ENCODE measurements around the gene CNKSR3. TPM values are rescaled to one million over a fixed set of nuclear protein-coding genes. Genes with fewer than 3 reads are reported as not detected.

Gene CNKSR3
- total RNA-seq, 1 donor from 2014 or later, result 12.1 TPM

- no peaks in the 10 kb centered on the region for H3K36me3 ChIP-seq (ENCODE audit: control insufficient read depth, insufficient read depth, low read length)
- no peak for TF ChIP-seq CTCF (IDR thresholded peaks at IDR 0.05; ENCODE audit: insufficient read depth, low read length, poor library complexity, severe bottlenecking)
- no peak for DNase-seq (ENCODE audit: low read depth)
- no peaks in the 10 kb centered on the region for H3K27me3 ChIP-seq (ENCODE audit: control insufficient read depth, insufficient read depth, low read length)
- no peak overlapping the region for H3K4me3 ChIP-seq (ENCODE audit: low read depth, low read length)
Observed at GRCh38 chr6:154427446-154427845, 83.0 kb downstream of the CNKSR3 start.

GRCh38 chr6:154426997-154427396 lies 83.5 kb downstream of the CNKSR3 start:
- H3K4me3 ChIP-seq (ENCODE audit: low read depth, low read length), result no peak overlapping the region
- no peak for TF ChIP-seq CTCF (IDR thresholded peaks at IDR 0.05; ENCODE audit: insufficient read depth, low read length, poor library complexity, severe bottlenecking)
- no peaks in the 10 kb centered on the region for H3K36me3 ChIP-seq (ENCODE audit: control insufficient read depth, insufficient read depth, low read length)
- no peaks in the 10 kb centered on the region for H3K27me3 ChIP-seq (ENCODE audit: control insufficient read depth, insufficient read depth, low read length)
- DNase-seq (ENCODE audit: low read depth), result no peak

- Histone ChIP-seq H3K36me3 (ENCODE audit: control insufficient read depth, insufficient read depth, low read length) (no peaks in the 10 kb centered on the region), H3K4me3 (ENCODE audit: low read depth, low read length) (no peak overlapping the region), H3K27me3 (ENCODE audit: control insufficient read depth, insufficient read depth, low read length) (no peaks in the 10 kb centered on the region)
- no peak for DNase-seq (ENCODE audit: low read depth)
- no peak for TF ChIP-seq CTCF (IDR thresholded peaks at IDR 0.05; ENCODE audit: insufficient read depth, low read length, poor library complexity, severe bottlenecking)
Observed at GRCh38 chr6:154425034-154425433, 85.5 kb downstream of the CNKSR3 start.

- Histone ChIP-seq H3K36me3 (ENCODE audit: control insufficient read depth, insufficient read depth, low read length) (no peaks in the 10 kb centered on the region), H3K27me3 (ENCODE audit: control insufficient read depth, insufficient read depth, low read length) (no peaks in the 10 kb centered on the region), H3K4me3 (ENCODE audit: low read depth, low read length) (no peak overlapping the region)
- no peak for TF ChIP-seq CTCF (IDR thresholded peaks at IDR 0.05; ENCODE audit: insufficient read depth, low read length, poor library complexity, severe bottlenecking)
- peak; percentile 67 for DNase-seq (ENCODE audit: low read depth)
Observed at GRCh38 chr6:154414021-154414813, 96.3 kb downstream of the CNKSR3 start.

GRCh38 chr6:154412106-154412820 lies 98.2 kb downstream of the CNKSR3 start:
- Histone ChIP-seq H3K36me3 (ENCODE audit: control insufficient read depth, insufficient read depth, low read length) (no peaks in the 10 kb centered on the region), H3K4me3 (ENCODE audit: low read depth, low read length) (no peak overlapping the region), H3K27me3 (ENCODE audit: control insufficient read depth, insufficient read depth, low read length) (no peaks in the 10 kb centered on the region)
- no peak for DNase-seq (ENCODE audit: low read depth)
- no peak for TF ChIP-seq CTCF (IDR thresholded peaks at IDR 0.05; ENCODE audit: insufficient read depth, low read length, poor library complexity, severe bottlenecking)

Measured in kidney epithelial cell (primary cell).